Liver (tissue), 9 donors: ENCODE data around the gene THSD4. TPM values are rescaled to one million over a fixed set of nuclear protein-coding genes. Genes with fewer than 3 reads are reported as not detected.

Experiments used
- DNase-seq: peaks from one replicate; pipeline ENCODE4 v3.0.0-alpha.2; 2017; ENCODE audit warnings: low spot score
- H3K27ac ChIP-seq, 2 donors: one replicate each; pipeline ENCODE4 v1.7.0; 2013; ENCODE audit warnings: inconsistent platforms in 2 of 2, low read length in 2 of 2, control low read depth in 1 of 2, low read depth in 1 of 2, mild to moderate bottlenecking in 1 of 2
- H3K27me3 ChIP-seq, 4 donors: one replicate each; pipeline versions ENCODE4 v1.6.1 to v1.7.0; 2013; ENCODE audit warnings: low read length in 3 of 4, inconsistent platforms in 1 of 4, mild to moderate bottlenecking in 1 of 4, moderate library complexity in 1 of 4; ENCODE audit not compliant: control insufficient read depth in 4 of 4, insufficient read depth in 4 of 4
- H3K36me3 ChIP-seq, 4 donors: one replicate each; pipeline versions ENCODE4 v1.6.1 to v1.7.0; 2013; ENCODE audit warnings: low read length in 3 of 4, mild to moderate bottlenecking in 3 of 4, low read depth in 1 of 4, moderate library complexity in 1 of 4; ENCODE audit not compliant: control insufficient read depth in 4 of 4, insufficient read depth in 3 of 4
- H3K4me1 ChIP-seq, 4 donors: one replicate each; pipeline versions ENCODE4 v1.6.1 to v1.7.0; 2013; ENCODE audit warnings: low read length in 3 of 4, mild to moderate bottlenecking in 3 of 4, moderate library complexity in 1 of 4; ENCODE audit not compliant: control insufficient read depth in 4 of 4, insufficient read depth in 4 of 4
- H3K4me3 ChIP-seq, 3 donors: one replicate each; pipeline versions ENCODE4 v1.6.1 to v1.7.0; 2013; ENCODE audit warnings: low read length in 3 of 3, control low read depth in 1 of 3, low read depth in 1 of 3, mild to moderate bottlenecking in 1 of 3
- H3K9ac ChIP-seq, 2 donors: one replicate each; pipeline ENCODE4 v1.7.0; 2013; ENCODE audit warnings: low read length in 2 of 2, mild to moderate bottlenecking in 2 of 2, moderate library complexity in 2 of 2, control low read depth in 1 of 2, low read depth in 1 of 2
- H3K9me3 ChIP-seq, 4 donors: one replicate each; pipeline versions ENCODE4 v1.6.1 to v1.7.0; 2013; ENCODE audit warnings: low read length in 3 of 4; ENCODE audit not compliant: control insufficient read depth in 4 of 4
- ATF3 ChIP-seq: IDR thresholded peaks from 2 replicates; pipeline ENCODE4 v1.6.1; 2016; ENCODE audit warnings: antibody characterized with exemption
- CTCF ChIP-seq: fragments of 150-350 bp; IDR thresholded peaks from 2 replicates; pipeline ENCODE4 v1.5.1; 2017; ENCODE audit warnings: improper control_type of control experiment, low read depth, low read length; ENCODE audit not compliant: missing input control
- EGR1 ChIP-seq, 2 donors: IDR thresholded peaks; 2 replicates each; pipeline ENCODE4 v1.6.1; 2016 to 2018; ENCODE audit warnings: antibody characterized with exemption in 2 of 2, low read depth in 2 of 2
- FOXA1 ChIP-seq: IDR thresholded peaks from 2 replicates; pipeline ENCODE4 v1.6.1; 2016; ENCODE audit warnings: antibody characterized with exemption
- FOXA2 ChIP-seq: IDR thresholded peaks from 2 replicates; pipeline ENCODE4 v1.6.1; 2016; ENCODE audit warnings: antibody characterized with exemption
- GABPA ChIP-seq, 2 donors: IDR thresholded peaks in 1 of 2; conservative IDR thresholded peaks in 1 of 2; 2 replicates each; pipeline ENCODE4 v1.6.1; 2016; ENCODE audit warnings: antibody characterized with exemption in 2 of 2, mild to moderate bottlenecking in 1 of 2, moderate library complexity in 1 of 2
- HNF4G ChIP-seq: IDR thresholded peaks from 2 replicates; pipeline ENCODE4 v1.6.1; 2016; ENCODE audit warnings: antibody characterized with exemption
- JUND ChIP-seq, 2 donors: IDR thresholded peaks; 2 replicates each; pipeline ENCODE4 v1.6.1; 2016; ENCODE audit warnings: antibody characterized with exemption in 2 of 2
- MAX ChIP-seq: IDR thresholded peaks from 2 replicates; pipeline ENCODE4 v1.6.1; 2016; ENCODE audit warnings: antibody characterized with exemption
- RAD21 ChIP-seq, 2 donors: IDR thresholded peaks; 2 replicates each; pipeline ENCODE4 v1.6.1; 2016; ENCODE audit warnings: antibody characterized with exemption in 2 of 2, mild to moderate bottlenecking in 2 of 2
- REST ChIP-seq: IDR thresholded peaks from 2 replicates; pipeline ENCODE4 v1.6.1; 2016; ENCODE audit warnings: antibody characterized with exemption, mild to moderate bottlenecking
- RXRA ChIP-seq, 2 donors: IDR thresholded peaks; 2 replicates each; pipeline ENCODE4 v1.6.1; 2017 to 2018; ENCODE audit warnings: antibody characterized with exemption in 2 of 2, mild to moderate bottlenecking in 1 of 2
- SP1 ChIP-seq: IDR thresholded peaks from 2 replicates; pipeline ENCODE4 v1.6.1; 2018; ENCODE audit warnings: antibody characterized with exemption, mild to moderate bottlenecking
- TAF1 ChIP-seq: conservative IDR thresholded peaks from 2 replicates; pipeline ENCODE4 v1.6.1; 2016; ENCODE audit warnings: antibody characterized with exemption, mild to moderate bottlenecking
- YY1 ChIP-seq: IDR thresholded peaks from 2 replicates; pipeline ENCODE4 v1.6.1; 2016; ENCODE audit warnings: antibody characterized with exemption, mild to moderate bottlenecking
- ZBTB33 ChIP-seq: IDR thresholded peaks from 2 replicates; pipeline ENCODE4 v1.6.1; 2016; ENCODE audit warnings: antibody characterized with exemption
- WGBS: extraction: QIAGEN DNeasy Blood & Tissue Kit; methylation state at CpG from one replicate; pipeline ENCODE4 v1.1.7; 2013; 5-methylcytosine and 5-hydroxymethylcytosine counted together
- polyA plus RNA-seq, 2 donors: library from polyadenylated mRNA; stranded (reverse) in 1 of 2; unstranded in 1 of 2; fragments of 200-250 nt in 1 of 2; fragments of >200 nt in 1 of 2; fragmentation: Nextera tagmentation in 1 of 2; extraction: Ambion mirVana in 1 of 2; gene quantifications; one replicate each; pipeline versions ENCODE4 v1.2.1 to v1.2.3, GENCODE V29; 2013 to 2015
- total RNA-seq, 2 donors: library from RNA; depleted of rRNA; stranded (reverse); fragments of >200 nt; gene quantifications; one replicate each; pipeline ENCODE4 v1.2.3, GENCODE V29; 2014
- donor health status: healthy.
- donor health status: healthy.
- donor health status: healthy.
- donor health status: healthy.
- donor health status: healthy.

The THSD4 gene
- total and polyA plus RNA-seq, 4 donors, result 0.23 to 11.5 (median 1.9) TPM

GRCh38 chr15:71331173-71331572 lies 215.9 kb downstream of the THSD4 start:
- WGBS, result 88% methylated on average over 4 of the region's 4 CpGs

More at GRCh38 chr15:71331173-71331572, 215.9 kb downstream of the THSD4 start:
- no peak for TF ChIP-seq TAF1
- no peak for TF ChIP-seq MAX
- TF ChIP-seq ZBTB33, result no peak
- TF ChIP-seq CTCF, result no peak
- no peak for TF ChIP-seq FOXA2
- no peak for TF ChIP-seq GABPA (IDR thresholded peaks at IDR 0.05 in 1 of 2, conservative IDR thresholded peaks at IDR 0.05 in 1 of 2)
- no peak for TF ChIP-seq REST
- no peak for TF ChIP-seq RAD21 (IDR thresholded peaks at IDR 0.05)
- no peak for TF ChIP-seq HNF4G
- TF ChIP-seq FOXA1, result no peak
- TF ChIP-seq JUND (IDR thresholded peaks at IDR 0.05), result no peak
- TF ChIP-seq YY1, result no peak
- no peak for TF ChIP-seq SP1
- no peak for TF ChIP-seq ATF3
- no peak for TF ChIP-seq RXRA (IDR thresholded peaks at IDR 0.05)
- TF ChIP-seq EGR1 (IDR thresholded peaks at IDR 0.05; ENCODE audit: low read depth in 2 of 2), result no peak
- Histone ChIP-seq H3K27ac (peak overlapping the region; percentile 88 to 95), H3K27me3 (no peaks in the 10 kb centered on the region), H3K9ac (no peak overlapping the region), H3K36me3 (peaks cover 0 to 2% (median 0%) of the 10 kb centered on the region in 4 donors), H3K4me3 (no peak overlapping the region), H3K4me1 (peaks cover 0 to 35% (median 24%) of the 10 kb centered on the region in 4 donors), H3K9me3 (no peaks in the 10 kb centered on the region)
- DNase-seq, result no peak
